Germinal center (tissue), 1 donor: ENCODE data around the gene YES1.
"Not testable (repeated sequence)": the region's sequence is repeated elsewhere in the genome, so short reads cannot be mapped to it uniquely, and the experiment has no call there.

ENCODE experiments used
- DNase-seq: peaks from one replicate; pipeline ENCODE4 v3.0.0; 2012; ENCODE audit warnings: mixed read lengths, low spot score

YES1 gene

DNA sequence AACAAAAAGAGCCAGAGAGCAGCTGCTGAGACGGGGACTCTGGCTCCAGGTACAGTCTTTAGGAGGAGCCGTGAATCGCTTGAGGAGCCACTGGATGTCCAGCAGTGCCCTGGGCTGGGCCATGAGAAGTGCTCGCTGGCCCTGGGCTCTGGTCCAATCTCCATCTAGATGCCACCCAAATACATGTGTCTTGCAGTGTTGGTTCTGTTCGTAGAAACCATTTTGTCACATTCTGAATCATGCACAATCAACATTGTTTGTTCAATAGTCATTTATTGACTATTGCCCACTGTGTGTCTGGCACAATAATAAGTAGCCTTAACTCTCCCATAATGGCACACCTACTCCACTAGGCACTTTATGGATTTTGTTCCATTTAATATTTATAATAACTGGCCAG is 128.5 kb downstream of the YES1 start:
- no peak for DNase-seq

DNA sequence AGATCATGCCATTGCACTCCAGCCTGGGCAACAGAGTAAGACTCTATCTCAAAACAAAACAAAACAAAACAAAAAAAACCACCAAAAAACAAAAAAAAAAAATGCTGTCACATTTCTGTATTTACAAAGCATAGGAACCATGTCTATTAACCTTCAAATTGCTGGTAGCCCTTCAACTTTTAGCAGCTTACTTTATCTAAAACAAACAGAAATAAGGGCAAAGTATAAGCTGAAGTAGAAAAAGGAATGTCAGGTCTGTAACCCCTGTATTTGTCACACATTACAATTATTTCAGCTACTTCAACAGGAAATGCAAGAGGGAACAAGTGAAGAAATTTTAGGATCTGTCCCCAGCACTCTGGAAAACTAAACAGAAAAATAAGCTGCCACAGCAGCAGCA is 129.2 kb downstream of the YES1 start:
- no peak for DNase-seq

DNA sequence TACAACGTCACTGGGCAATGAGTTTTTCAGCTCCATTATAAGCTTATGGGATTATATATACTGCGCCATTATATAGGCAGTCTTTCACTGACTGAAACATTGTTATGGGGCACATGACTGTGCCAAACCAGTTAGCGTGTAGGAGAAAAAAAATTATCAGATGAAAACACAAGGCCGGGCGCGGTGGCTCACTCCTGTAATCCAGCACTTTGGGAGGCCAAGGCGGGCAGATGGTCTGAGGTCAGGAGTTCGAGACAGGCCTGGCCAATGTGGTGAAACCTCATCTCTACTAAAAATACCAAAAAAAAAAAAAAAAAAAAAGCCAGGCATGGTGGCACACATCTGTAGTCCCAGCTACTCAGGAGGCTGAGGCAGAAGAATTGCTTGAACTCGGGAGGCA is 129.6 kb downstream of the YES1 start:
- not testable (repeated sequence) for DNase-seq

DNA sequence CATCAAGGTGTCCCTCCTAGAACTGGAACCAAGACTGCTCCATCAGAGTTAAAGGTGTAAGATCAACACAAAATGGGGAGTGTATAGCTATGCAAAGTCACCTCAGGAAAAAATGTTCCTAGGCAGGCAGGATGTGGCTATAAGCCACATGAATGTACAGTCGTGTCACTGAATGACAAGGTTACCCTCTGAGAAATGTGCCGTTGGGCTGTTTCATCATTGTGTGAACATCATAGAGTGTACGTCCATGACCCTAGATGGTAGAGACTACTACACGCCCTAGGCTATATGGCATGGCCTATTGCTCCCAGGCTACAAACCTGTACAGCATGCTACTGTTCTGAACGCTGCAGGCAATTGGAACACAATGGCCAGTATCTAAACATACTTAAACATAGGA is 130.1 kb downstream of the YES1 start:
- no peak for DNase-seq

DNA sequence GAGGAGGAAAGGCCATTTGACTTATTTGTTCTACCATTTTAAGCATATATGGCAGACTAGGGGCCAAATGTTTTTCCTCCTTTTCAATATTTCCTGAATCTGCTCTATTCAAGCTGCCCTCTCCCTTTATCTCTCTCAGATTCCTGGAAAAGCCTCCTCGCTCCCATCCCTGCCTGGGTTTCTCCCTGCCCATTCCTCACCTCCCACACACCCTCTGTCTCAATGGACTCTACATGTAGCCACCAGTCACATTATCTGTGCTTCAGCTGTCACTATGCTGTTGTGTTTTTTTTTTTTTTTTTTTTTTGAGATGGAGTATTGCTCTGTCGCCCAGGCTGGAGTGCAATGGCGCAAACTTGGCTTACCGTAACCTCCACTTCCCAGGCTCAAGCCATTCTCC is 131.7 kb downstream of the YES1 start:
- DNase-seq: no peak

DNA sequence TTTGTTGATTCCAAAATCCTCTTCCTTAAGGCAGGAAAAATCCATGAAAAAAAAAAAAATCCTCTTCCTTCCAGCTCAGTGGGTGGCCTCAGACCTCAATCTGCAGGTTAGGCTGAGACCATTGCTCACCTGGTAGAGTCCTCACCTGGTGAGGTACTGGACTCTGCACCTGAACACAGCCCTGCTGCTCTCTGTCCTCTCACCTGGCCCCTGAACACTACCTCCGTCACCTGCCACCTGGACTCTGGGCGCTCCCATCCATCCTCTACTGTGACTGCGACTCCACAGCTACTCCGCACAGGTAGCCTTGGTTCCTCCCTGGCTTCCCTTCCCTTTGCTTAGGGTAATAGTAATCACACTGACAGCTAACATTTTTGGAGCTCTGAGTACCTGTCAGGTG is 132.5 kb downstream of the YES1 start:
- DNase-seq: no peak

DNA sequence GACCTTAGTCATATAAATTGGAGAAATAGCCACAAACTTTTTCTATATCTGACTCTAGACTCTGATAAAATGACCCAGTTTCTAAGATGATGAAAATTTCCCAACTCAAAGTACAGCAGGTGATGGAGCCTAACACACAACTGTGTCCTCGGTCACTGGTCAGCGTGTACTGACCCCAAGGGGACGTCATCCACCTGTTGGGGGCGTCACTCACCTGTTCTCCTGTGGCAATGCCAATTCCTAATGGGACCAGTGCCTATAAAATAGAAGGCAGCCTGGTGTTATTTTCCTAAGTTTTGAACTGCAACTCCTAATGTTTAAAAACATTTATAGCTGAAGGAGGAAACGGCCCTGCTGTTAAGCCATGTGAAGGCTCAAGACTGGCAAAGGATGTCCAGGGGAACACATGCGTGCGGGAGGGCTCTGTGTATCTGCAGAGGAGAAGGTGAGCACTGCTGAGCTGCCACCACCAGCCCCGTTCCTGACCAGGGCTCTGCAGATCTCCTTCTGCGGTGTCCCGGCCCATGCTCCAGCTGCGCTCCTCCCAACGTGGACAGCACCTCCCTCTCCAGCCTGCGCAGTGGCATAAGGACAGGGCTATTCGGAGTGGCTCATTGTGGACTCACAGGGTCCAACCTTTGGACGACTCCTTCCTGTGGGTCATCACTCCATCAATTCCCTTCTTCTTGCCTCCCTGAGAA is 133.4 kb downstream of the YES1 start:
- DNase-seq: no peak

DNA sequence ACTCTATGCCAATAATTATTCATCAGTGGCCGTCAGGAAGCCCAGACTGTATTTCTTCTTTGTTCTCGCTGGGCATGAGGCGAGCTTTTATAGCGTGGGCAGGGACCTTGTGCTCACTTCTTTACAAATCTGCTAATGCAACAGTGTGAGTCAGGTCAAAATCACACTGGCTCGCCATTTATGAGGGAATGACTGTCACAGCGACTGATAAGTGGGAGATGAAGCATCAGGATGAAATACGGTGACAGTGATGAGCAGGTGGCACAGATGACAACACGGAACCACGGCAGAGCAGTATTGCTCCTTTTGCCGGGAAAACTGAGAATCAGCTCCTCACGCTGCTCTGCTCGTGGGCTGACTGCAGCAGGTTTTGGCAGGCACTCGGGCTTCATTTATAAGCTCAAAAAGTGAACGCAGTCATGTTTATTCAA is 134.1 kb downstream of the YES1 start:
- DNase-seq: no peak

DNA sequence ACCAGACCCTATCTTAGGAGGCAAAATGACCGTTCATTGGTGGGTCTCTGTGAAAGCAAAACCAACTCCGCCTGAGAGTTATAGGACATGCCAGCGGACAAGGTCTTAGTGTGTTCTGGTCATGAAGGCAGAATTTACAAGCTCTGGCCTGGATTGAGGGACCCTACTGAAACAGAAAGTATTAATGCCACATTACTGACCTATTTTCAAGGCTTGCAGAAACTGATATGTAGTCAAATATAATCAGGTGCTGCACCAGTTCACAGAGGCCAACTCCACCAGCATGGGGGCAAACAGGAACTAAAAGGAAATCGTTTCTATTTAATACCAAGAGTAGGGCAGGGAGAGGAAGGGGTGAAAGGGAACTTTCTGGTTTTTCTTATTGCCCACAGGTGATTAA is 134.9 kb downstream of the YES1 start:
- DNase-seq: no peak

DNA sequence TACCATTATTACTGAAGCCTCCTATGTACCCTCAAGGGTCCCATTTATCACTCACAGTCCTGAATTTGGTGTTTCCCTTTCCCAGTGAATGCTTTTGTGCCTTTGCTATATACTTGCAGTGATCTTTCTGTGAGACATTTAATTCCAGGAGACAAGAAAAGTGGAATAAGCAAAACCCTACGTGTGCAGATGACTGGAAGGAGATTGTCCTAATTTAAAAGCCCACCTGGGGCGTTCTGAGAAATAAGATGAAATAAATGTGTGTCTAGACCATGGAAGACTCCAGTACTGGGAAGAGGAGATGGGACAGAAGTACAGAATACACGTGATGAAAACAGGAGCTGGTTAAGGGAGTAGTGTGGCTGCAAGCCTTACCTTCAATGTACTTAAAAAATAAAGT is 135.3 kb downstream of the YES1 start:
- DNase-seq: no peak

DNA sequence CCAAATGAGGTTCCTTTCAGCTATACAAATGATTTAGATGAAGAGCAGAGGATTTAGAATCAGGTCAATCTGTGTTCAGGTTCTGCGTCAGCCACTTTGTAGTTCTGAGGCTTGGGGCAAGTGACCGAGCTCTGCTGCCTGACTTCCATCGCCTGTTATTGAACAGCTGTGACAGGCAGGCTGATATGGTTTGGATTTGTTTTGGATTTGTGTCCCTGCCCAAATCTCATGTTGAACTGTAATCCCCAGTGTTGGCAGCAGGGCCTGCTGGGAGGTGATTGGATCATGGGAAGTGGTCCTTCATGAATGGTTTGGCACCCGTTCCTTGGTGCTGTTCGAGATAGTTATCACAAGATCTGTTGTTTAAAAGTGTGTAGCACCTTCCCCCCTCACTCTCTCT is 136.0 kb downstream of the YES1 start:
- no peak for DNase-seq

DNA sequence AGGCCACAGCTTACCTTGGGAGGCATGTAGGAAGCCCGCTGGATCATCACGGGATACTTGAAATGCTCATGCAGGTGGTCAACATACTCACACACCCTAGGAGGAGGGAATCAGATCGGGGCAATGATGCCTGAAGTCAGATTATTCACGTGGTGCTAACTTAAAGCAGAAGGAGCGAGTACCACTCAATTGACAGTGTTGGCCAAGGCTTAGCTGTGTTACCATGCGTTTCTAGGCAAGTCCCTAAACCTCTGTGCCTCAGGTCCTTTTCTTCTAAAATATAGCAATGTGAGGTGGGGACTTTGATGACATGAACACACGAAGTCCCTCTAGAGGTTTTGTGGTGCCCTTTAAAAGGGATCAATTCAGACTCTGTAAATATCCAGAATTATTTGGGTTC is 136.7 kb downstream of the YES1 start:
- no peak for DNase-seq

DNA sequence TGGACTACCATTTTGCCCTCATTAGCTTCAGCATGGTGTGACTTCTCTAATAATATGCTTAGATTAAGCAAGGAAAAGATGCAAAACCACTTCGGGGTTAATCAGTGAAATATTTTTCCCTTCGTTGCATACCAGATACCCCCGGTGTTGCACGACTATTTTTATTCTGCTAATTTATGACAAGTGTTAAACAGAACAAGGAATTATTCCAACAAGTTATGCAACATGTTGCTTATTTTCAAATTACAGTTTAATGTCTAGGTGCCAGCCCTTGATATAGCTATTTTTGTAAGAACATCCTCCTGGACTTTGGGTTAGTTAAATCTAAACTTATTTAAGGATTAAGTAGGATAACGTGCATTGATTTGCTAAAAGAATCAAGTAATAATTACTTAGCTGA is 138.3 kb downstream of the YES1 start:
- DNase-seq: no peak

DNA sequence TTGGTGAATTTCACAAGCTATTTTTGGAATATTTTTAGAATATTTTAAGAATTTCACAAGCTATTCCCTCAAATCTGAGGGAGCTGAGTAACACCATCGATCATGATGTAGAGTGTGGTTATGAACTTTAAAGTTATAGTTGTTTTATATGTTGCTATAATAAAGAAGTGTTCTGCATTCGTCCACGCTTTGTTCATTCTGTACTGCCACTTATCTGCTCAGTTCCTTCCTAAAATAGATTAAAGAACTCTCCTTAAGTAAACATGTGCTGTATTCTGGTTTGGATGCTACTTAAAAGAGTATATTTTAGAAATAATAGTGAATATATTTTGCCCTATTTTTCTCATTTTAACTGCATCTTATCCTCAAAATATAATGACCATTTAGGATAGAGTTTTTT is 138.7 kb downstream of the YES1 start:
- no peak for DNase-seq
